HCT116 (cell line): ENCODE results near the gene CIROP. TPM values are rescaled to one million over a fixed set of nuclear protein-coding genes. Genes with fewer than 3 reads are reported as not detected.

Experiments used
- ATAC-seq: fragments of 200-7000 bp; cut with Tn5 transposase; 2 replicates; pipeline ENCODE4 v1.9.1; 2020; ENCODE audit warnings: mild to moderate bottlenecking, moderate library complexity
- BruUV-seq: library from RNA; stranded (reverse); fragments of 400-500 nt; replicated peaks from 2 replicates; lab custom pipeline; 2021; lab: Mats Ljungman, UMichigan
- CTCF ChIA-PET: fragments of 300-600 bp; sonication (Branson Sonifier 250); formaldehyde crosslinking; loops from one replicate; lab custom pipeline; 2021; ENCODE audit warnings: antibody characterized with exemption; lab: Charles Lee
- POLR2A ChIA-PET: fragments of 300-600, 350-600 bp; sonication (Branson Sonifier 250); formaldehyde crosslinking; loops from one replicate; lab custom pipeline; 2021; ENCODE audit warnings: antibody characterized with exemption; lab: Charles Lee
- RAD21 ChIA-PET, 2 experiments: fragments of 300-600 bp; sonication (Branson Sonifier 250); formaldehyde crosslinking; loops; one replicate each; lab custom pipeline; 2023; ENCODE audit warnings: low total read pairs in 2 of 2; ENCODE audit not compliant: uncharacterized antibody in 2 of 2, unreplicated experiment in 2 of 2, low non-redundant PET in 1 of 2; lab: Charles Lee
- DNase-seq: peaks from one replicate; pipeline ENCODE4 v3.0.0-alpha.2; 2010; ENCODE audit warnings: low read depth, low spot score
- H2AFZ ChIP-seq: fragments of 200-600 bp; shearing (Covaris generic), sonication (generic); 2 replicates; pipeline ENCODE4 v1.6.1; 2017; ENCODE audit warnings: low read depth, mixed run types, mixed read lengths, antibody characterized with exemption, low read length; ENCODE audit not compliant: poor library complexity, severe bottlenecking
- H3K27ac ChIP-seq: 2 replicates; pipeline ENCODE4 v1.5.1; 2012; ENCODE audit warnings: low read depth, low read length
- H3K27me3 ChIP-seq: fragments of 200-600 bp; sonication (generic); 2 replicates; pipeline ENCODE4 v1.6.1; 2016; ENCODE audit warnings: mixed run types, low read length, mixed read lengths; ENCODE audit not compliant: insufficient read depth
- H3K36me3 ChIP-seq, 2 experiments: fragments of 200-500 bp in 1 of 2; fragments of 200-600 bp in 1 of 2; sonication (Bioruptor generic) in 1 of 2; sonication (generic) in 1 of 2; 2 replicates each; pipeline versions ENCODE4 v1.5.1 to v1.6.1; 2014 to 2016; ENCODE audit warnings: low read length in 2 of 2, inconsistent platforms in 1 of 2, mixed read lengths in 1 of 2, mixed run types in 1 of 2; ENCODE audit not compliant: insufficient read depth in 2 of 2, control insufficient read depth in 1 of 2
- H3K4me1 ChIP-seq, 2 experiments: fragments of 200-600 bp in 1 of 2; sonication (generic) in 1 of 2; 2 replicates each; pipeline versions ENCODE4 v1.5.1 to v1.6.1; 2012 to 2017; ENCODE audit warnings: low read length in 2 of 2, inconsistent platforms in 1 of 2, mild to moderate bottlenecking in 1 of 2, mixed read lengths in 1 of 2, mixed run types in 1 of 2, moderate library complexity in 1 of 2; ENCODE audit not compliant: insufficient read depth in 2 of 2, control insufficient read depth in 1 of 2
- H3K4me2 ChIP-seq: fragments of 200-600 bp; sonication (generic); 2 replicates; pipeline ENCODE4 v1.6.1; 2017; ENCODE audit warnings: mixed run types, low read length, mixed read lengths
- H3K4me3 ChIP-seq, 2 experiments: fragments of 200-600 bp in 1 of 2; sonication (generic) in 1 of 2; replicated peaks in 1 of 2; 2 replicates each; pipeline ENCODE4 v1.5.1; 2011 to 2016; ENCODE audit warnings: low read length in 2 of 2, control low read depth in 1 of 2, low read depth in 1 of 2, mild to moderate bottlenecking in 1 of 2, mixed read lengths in 1 of 2, mixed run types in 1 of 2
- H3K79me2 ChIP-seq: fragments of 200-600 bp; sonication (generic); 2 replicates; pipeline ENCODE4 v1.6.1; 2017; ENCODE audit warnings: mild to moderate bottlenecking, mixed run types, low read length, moderate library complexity, mixed read lengths; ENCODE audit not compliant: insufficient read depth
- H3K9ac ChIP-seq: fragments of 200-600 bp; sonication (generic); 2 replicates; pipeline ENCODE4 v1.6.1; 2016; ENCODE audit warnings: low read length, mixed read lengths
- H3K9me2 ChIP-seq: fragments of 200-600 bp; sonication (generic), shearing (Covaris generic); 2 replicates; pipeline ENCODE4 v1.6.1; 2017; ENCODE audit warnings: mixed run types, mild to moderate bottlenecking, moderate library complexity; ENCODE audit not compliant: insufficient read depth
- H3K9me3 ChIP-seq, 2 experiments: fragments of 200-500 bp in 1 of 2; fragments of 200-600 bp in 1 of 2; sonication (Bioruptor generic) in 1 of 2; sonication (generic) in 1 of 2; 2 replicates each; pipeline ENCODE4 v1.6.1; 2014 to 2017; ENCODE audit warnings: low read length in 2 of 2, mixed read lengths in 2 of 2, inconsistent platforms in 1 of 2, low read depth in 1 of 2, mild to moderate bottlenecking in 1 of 2, mixed run types in 1 of 2, moderate library complexity in 1 of 2; ENCODE audit not compliant: control insufficient read depth in 1 of 2, insufficient read depth in 1 of 2
- H4K20me1 ChIP-seq: fragments of 200-600 bp; sonication (generic), shearing (Covaris generic); 2 replicates; pipeline ENCODE4 v1.6.1; 2017; ENCODE audit warnings: mixed run types, mild to moderate bottlenecking, moderate library complexity; ENCODE audit not compliant: insufficient read depth
- ATF3 ChIP-seq: IDR thresholded peaks from 2 replicates; pipeline ENCODE4 v1.6.1; 2012
- EGR1 ChIP-seq: IDR thresholded peaks from 2 replicates; pipeline ENCODE4 v1.6.1; 2012; ENCODE audit warnings: low read depth
- ELF1 ChIP-seq: IDR thresholded peaks from 2 replicates; pipeline ENCODE4 v1.6.1; 2012; ENCODE audit warnings: low read depth, borderline replicate concordance
- EZH2 ChIP-seq: fragments of 200-600 bp; sonication (generic); IDR thresholded peaks from 2 replicates; pipeline ENCODE4 v1.6.1; 2017; ENCODE audit warnings: antibody characterized with exemption, mixed run types
- EZH2phosphoT487 ChIP-seq: fragments of 200-600 bp; IDR thresholded peaks from 2 replicates; pipeline ENCODE4 v1.6.1; 2018; ENCODE audit warnings: antibody characterized with exemption, borderline replicate concordance
- FOSL1 ChIP-seq: IDR thresholded peaks from 2 replicates; pipeline ENCODE4 v1.6.1; 2012; ENCODE audit warnings: low read depth
- JUND ChIP-seq: IDR thresholded peaks from 2 replicates; pipeline ENCODE4 v1.6.1; 2012
- MAX ChIP-seq: IDR thresholded peaks from 2 replicates; pipeline ENCODE4 v1.6.1; 2012
- POLR2A ChIP-seq: IDR thresholded peaks from 2 replicates; pipeline ENCODE4 v1.7.0; 2011; ENCODE audit warnings: borderline replicate concordance; ENCODE audit not compliant: insufficient read depth, insufficient read length; ENCODE audit errors: extremely low read depth
- RAD21 ChIP-seq: IDR thresholded peaks from 2 replicates; pipeline ENCODE4 v1.6.1; 2012; ENCODE audit warnings: low read depth, mild to moderate bottlenecking
- REST ChIP-seq: IDR thresholded peaks from 2 replicates; pipeline ENCODE4 v1.6.1; 2012; ENCODE audit warnings: low read depth
- SIN3A ChIP-seq: IDR thresholded peaks from 2 replicates; pipeline ENCODE4 v1.6.1; 2012; ENCODE audit warnings: low read depth
- SP1 ChIP-seq: IDR thresholded peaks from 2 replicates; pipeline ENCODE4 v1.6.1; 2012; ENCODE audit warnings: low read depth
- TCF7L2 ChIP-seq: IDR thresholded peaks from 2 replicates; pipeline ENCODE4 v1.7.0; 2011; ENCODE audit warnings: borderline replicate concordance, inconsistent platforms; ENCODE audit not compliant: insufficient read depth, insufficient read length; ENCODE audit errors: extremely low read depth
- YY1 ChIP-seq: IDR thresholded peaks from 2 replicates; pipeline ENCODE4 v1.6.1; 2011; ENCODE audit warnings: low read length, low read depth, moderate library complexity, mild to moderate bottlenecking; ENCODE audit not compliant: insufficient replicate concordance; ENCODE audit errors: extremely low read depth
- ZNF274 ChIP-seq: fragments of 200-500 bp; sonication (Bioruptor generic); IDR thresholded peaks from 2 replicates; pipeline ENCODE4 v1.6.1; 2014; ENCODE audit warnings: mild to moderate bottlenecking, low read depth, low read length, inconsistent platforms
- intact Hi-C: fragments of 100-400 bp; cut with micrococcal nuclease; formaldehyde crosslinking; loops from 2 replicates; pipeline ENCODE4 v1.10.0; 2022
- total RNA-seq: library from RNA; stranded (reverse); gene quantifications from one replicate; pipeline ENCODE4 v1.2.1, GENCODE V29; 2021; ENCODE audit not compliant: unreplicated experiment

The CIROP gene
- total RNA-seq, 1 experiment from 2014 or later: not detected

- intact Hi-C loops: no loop called here
- RAD21 ChIA-PET: no interaction called here
Observed at GRCh38 chr14:23101213-23101970, 3.4 kb downstream of the CIROP start.

More at GRCh38 chr14:23101213-23101970, 3.4 kb downstream of the CIROP start:
- BruUV-seq: no TSS peak
- ChIA-PET CTCF (interaction anchor here (1.8 to 1.9 kb wide), 2 partner anchors 19 to 33 kb away, joined by 4 to 7 read pairs; no protein-coding TSS in a partner anchor), POLR2A (no interaction called here)
- Histone ChIP-seq H4K20me1 (no peaks in the 10 kb centered on the region), H3K27ac (no peak overlapping the region), H2AFZ (no peak overlapping the region), H3K9me2 (no peaks in the 10 kb centered on the region), H3K4me1 (peaks cover 2 to 3% of the 10 kb centered on the region in 2 experiments; a peak in 2 of 4 replicates), H3K4me2 (no peak overlapping the region), H3K79me2 (peaks cover 29% of the 10 kb centered on the region), H3K36me3 (peaks cover 11 to 13% of the 10 kb centered on the region in 2 experiments), H3K4me3 (no peak overlapping the region), H3K9me3 (no peaks in the 10 kb centered on the region), H3K27me3 (no peaks in the 10 kb centered on the region; the same call in 1 of the 2 replicates), H3K9ac (no peak overlapping the region)
- TF ChIP-seq SP1 (no peak), SIN3A (no peak), EZH2phosphoT487 (no peak), RAD21 (no peak), ELF1 (no peak), EGR1 (no peak), ZNF274 (no peak), REST (no peak), ATF3 (no peak), YY1 (no peak), POLR2A (no peak), EZH2 (no peak), JUND (no peak), FOSL1 (no peak), TCF7L2 (no peak), MAX (no peak)
- DNase-seq: no peak
- peak; percentile 25; the same call in 1 of the 2 replicates for ATAC-seq
